ENCODE data around the gene GRWD1.
A peak's percentile ranks its signal among the peaks of the same experiment; 100 is the strongest.

GRWD1 gene

DNA sequence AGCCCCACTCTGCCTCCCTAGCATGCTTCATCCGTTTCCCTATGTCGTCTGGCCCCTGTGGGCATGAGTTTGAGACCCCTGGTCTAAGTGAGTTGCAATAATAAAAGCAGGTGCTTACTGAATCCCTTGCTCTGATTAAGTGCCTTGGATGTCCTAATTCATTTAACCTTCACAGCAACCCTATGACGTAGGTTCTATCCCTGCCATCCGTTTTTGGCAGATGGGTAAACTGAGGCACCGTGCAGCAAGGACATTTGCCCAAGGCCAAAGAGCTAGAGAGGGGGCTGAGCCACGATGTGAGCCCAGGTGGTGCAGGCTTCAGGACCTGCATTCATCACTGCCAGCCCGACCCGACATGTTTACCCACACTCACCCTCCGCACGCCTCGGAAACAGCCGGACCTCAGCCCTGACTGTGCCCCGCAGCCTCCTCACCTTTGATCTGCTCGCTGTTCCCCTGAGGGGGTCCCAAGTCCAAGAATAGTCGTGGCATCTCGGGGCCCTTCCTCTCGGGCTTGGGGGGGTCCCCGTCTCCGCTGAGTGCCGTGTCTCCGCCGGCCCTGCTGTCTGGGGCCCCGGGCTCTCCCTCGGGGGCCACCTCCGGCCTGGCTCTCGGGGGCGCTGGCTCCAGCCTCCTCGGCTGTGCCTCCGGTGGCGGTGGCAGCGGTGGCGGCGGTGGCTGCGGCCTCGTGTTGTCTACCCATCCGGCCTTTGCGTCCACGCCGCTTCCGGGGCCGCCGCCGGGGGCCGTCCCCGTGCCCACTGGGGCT is 51.4 kb downstream of the GRWD1 start:
- TF ChIP-seq, protein P1, sequence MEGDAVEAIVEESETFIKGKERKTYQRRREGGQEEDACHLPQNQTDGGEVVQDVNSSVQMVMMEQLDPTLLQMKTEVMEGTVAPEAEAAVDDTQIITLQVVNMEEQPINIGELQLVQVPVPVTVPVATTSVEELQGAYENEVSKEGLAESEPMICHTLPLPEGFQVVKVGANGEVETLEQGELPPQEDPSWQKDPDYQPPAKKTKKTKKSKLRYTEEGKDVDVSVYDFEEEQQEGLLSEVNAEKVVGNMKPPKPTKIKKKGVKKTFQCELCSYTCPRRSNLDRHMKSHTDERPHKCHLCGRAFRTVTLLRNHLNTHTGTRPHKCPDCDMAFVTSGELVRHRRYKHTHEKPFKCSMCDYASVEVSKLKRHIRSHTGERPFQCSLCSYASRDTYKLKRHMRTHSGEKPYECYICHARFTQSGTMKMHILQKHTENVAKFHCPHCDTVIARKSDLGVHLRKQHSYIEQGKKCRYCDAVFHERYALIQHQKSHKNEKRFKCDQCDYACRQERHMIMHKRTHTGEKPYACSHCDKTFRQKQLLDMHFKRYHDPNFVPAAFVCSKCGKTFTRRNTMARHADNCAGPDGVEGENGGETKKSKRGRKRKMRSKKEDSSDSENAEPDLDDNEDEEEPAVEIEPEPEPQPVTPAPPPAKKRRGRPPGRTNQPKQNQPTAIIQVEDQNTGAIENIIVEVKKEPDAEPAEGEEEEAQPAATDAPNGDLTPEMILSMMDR (conservative IDR thresholded peaks at IDR 0.05), result no peak
- H3K27ac ChIP-seq, result peak overlapping the region; percentile 49; the same call in 1 of the 2 replicates

DNA sequence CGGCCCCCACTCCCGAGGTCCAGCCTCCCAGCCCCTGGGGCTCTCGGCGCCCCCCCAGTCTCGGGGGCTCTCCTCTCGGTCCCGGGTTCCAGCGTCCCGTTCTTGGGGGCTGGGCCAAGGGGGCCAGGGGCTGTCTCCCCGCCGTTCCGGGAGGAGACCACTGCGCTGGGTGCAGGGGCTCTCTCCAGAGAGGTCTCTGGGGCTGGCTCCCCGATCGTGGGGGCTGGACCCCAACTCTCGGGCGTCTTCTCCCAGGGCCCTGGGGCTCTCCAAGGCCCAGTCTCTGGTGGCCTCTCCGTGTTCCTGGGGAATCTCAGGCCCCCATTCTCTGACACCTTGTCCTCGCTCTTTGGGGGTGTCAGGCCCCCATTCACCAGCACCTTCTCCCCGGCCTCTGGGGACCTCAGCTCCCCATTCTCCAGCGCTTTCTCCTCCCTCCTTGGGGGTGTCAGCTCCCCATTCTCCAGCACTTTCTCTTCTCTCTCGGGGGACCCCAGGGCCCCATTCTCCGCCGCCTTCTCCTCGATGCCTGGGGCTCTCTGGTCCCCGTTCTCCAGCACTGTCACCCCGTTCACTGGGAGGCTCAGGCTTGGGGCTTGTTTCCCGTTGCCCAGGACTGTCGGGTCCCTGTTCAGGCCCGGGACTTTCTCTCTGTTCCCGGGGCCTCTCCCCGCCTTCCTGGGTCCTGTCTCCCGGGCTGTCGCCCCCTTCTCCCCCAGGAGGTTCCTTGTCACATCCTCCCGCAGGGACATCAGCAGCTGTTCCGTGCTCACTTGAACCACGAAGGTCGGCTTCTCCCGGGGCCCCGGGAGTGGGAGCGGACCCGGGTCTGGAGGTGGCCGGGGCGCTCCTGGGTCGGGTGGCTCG is 52.2 kb downstream of the GRWD1 start:
- H3K27ac ChIP-seq, result peak overlapping the region; percentile 49; the same call in 1 of the 2 replicates

DNA sequence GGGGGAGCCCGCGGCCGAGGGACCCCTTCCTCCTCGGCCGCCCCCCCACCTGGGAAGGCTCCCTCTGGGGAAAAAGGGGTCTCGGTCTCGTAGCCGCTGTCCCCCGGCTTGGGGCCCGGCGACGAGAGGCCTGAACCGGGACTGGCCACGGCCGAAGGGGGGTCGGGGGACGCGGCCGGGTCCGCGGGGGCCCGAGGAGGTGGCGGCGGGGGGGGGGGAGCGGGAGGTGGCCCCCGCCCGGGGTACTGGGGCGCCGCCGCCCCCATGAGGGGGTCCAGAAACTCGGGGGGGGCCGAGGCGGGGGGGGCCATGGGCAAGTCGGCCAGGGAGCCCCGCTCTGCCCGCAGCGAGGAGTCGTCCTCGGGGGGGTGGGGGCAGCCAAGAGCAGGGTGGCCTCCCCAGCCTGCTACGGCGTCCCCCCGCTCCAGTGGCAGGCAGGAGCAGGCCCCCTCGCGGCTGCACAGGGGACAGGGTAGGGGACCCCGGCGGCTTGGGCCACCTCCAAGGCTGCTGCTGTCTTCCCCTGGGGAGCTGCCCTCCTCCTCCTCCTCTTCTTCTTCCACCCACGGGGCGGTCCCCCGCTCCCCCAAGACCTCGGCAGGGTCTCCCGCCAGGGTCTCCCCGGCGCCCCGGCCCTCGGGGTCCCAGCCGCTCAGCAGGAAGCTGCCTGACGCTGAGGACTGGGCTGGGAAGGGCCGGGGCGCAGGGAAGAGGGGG is 53.0 kb downstream of the GRWD1 start:
- TF ChIP-seq, protein P1 (conservative IDR thresholded peaks at IDR 0.05), result no peak
- no peak overlapping the region for H3K27ac ChIP-seq

More for the DNA sequence above, 52.2 kb downstream of the GRWD1 start:
- TF ChIP-seq, protein P1 (conservative IDR thresholded peaks at IDR 0.05), result no peak

- TF ChIP-seq, protein P1 (conservative IDR thresholded peaks at IDR 0.05), result no peak
- no peak overlapping the region for H3K27ac ChIP-seq
These were observed 53.7 kb downstream of the GRWD1 start for GRCh38 chr19:48499316-48500090.

DNA sequence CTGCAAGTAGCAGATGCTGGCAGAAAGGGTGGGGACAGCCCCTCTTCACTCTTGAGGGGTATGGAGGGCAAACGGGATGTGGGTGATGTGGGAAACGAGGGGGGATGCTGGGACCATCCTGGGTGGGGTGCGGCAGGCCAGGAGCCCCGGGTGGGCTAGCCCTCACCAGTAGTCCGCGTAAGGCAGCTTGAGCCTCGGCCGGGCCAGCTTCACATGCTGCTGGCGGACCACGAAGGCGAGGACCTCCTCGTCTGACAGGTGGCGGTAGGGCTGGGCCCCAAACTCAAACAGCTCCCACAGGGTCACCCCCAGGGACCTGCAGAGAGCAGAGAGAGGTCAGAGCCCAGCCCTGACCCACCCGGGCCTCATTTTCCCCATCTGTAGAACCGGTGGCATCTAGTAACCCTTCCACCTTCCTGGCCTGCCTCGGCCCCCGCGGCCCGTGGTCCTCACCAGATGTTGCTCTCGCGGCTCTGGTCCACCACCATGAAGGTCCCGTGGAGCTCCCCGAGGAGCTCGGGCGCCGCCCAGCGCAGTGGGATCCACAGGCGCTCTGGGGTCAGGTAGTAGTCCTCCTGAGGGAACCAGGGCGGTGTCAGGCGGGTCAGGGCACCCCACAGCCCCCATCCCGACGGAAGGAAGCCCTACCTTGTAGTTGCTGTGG is 55.2 kb downstream of the GRWD1 start:
- peak overlapping the region; percentile 78 for H3K27ac ChIP-seq
- TF ChIP-seq, protein P1 (conservative IDR thresholded peaks at IDR 0.05), result no peak

GRCh38 chr19:48501494-48502349 is 55.9 kb downstream of the GRWD1 start:
- TF ChIP-seq, protein P1 (conservative IDR thresholded peaks at IDR 0.05), result no peak
- peak overlapping the region; percentile 78 for H3K27ac ChIP-seq
